Endothelial cell of umbilical vein (primary cell): Measurements from ENCODE around the gene KIRREL1. TPM values are rescaled to one million over a fixed set of nuclear protein-coding genes. Genes with fewer than 3 reads are reported as not detected.

ENCODE experiments used
- BruUV-seq: library from RNA; stranded (reverse); fragments of 400-500 nt; replicated peaks from 2 replicates; lab custom pipeline; 2021; lab: Mats Ljungman, UMichigan
- CTCF ChIA-PET: fragments of 300-600, 350-600 bp; sonication (Branson Sonifier 250); formaldehyde crosslinking; loops from one replicate; lab custom pipeline; 2021; ENCODE audit warnings: antibody characterized with exemption, inconsistent platforms; lab: Charles Lee
- POLR2A ChIA-PET: fragments of 300-600, 350-600 bp; sonication (Branson Sonifier 250); formaldehyde crosslinking; loops from one replicate; lab custom pipeline; 2021; ENCODE audit warnings: antibody characterized with exemption, inconsistent platforms; lab: Charles Lee
- DNase-seq: peaks from one replicate; pipeline ENCODE4 v3.0.0-alpha.2; 2011; ENCODE audit warnings: low read depth, low spot score
- FAIRE-seq: peaks from 2 replicates; lab custom pipeline; 2011; peaks lifted over from hg19 to GRCh38; lab: Jason Lieb, UNC
- H2AFZ ChIP-seq: 2 replicates; pipeline ENCODE4 v1.6.0; 2012; ENCODE audit warnings: low read depth, low read length, control low read depth, inconsistent platforms
- H3K27ac ChIP-seq: 2 replicates; pipeline ENCODE4 v1.5.1; 2011; ENCODE audit warnings: low read depth, mild to moderate bottlenecking, control low read depth, low read length, moderate library complexity; ENCODE audit not compliant: insufficient read depth
- H3K27me3 ChIP-seq, 2 experiments: 2 replicates each; pipeline versions ENCODE4 v1.6.0 to v1.6.1; 2011; ENCODE audit warnings: low read length in 2 of 2, mixed read lengths in 1 of 2; ENCODE audit not compliant: control insufficient read depth in 2 of 2, insufficient read depth in 2 of 2
- H3K36me3 ChIP-seq, 2 experiments: 2 replicates in 1 of 2; 3 replicates in 1 of 2; pipeline ENCODE4 v1.5.1; 2011; ENCODE audit warnings: low read length in 2 of 2, mild to moderate bottlenecking in 1 of 2, moderate library complexity in 1 of 2; ENCODE audit not compliant: control insufficient read depth in 2 of 2, insufficient read depth in 2 of 2; ENCODE audit errors: extremely low read depth in 1 of 2
- H3K4me1 ChIP-seq: 3 replicates; pipeline ENCODE4 v1.5.1; 2011; ENCODE audit warnings: mild to moderate bottlenecking, low read length; ENCODE audit not compliant: control insufficient read depth, insufficient read depth; ENCODE audit errors: extremely low read depth
- H3K4me2 ChIP-seq: 2 replicates; pipeline ENCODE4 v1.6.1; 2011; ENCODE audit warnings: low read length, control low read depth, mixed read lengths; ENCODE audit not compliant: insufficient read depth
- H3K4me3 ChIP-seq, 3 experiments: fragments of 200-600 bp in 1 of 3; sonication (generic), shearing (Covaris generic) in 1 of 3; replicated peaks in 1 of 3; 2 replicates each; pipeline ENCODE4 v1.5.1; 2011 to 2016; ENCODE audit warnings: control low read depth in 3 of 3, low read length in 3 of 3, mild to moderate bottlenecking in 2 of 3, inconsistent platforms in 1 of 3, low read depth in 1 of 3, moderate library complexity in 1 of 3; ENCODE audit not compliant: insufficient read depth in 1 of 3
- H3K79me2 ChIP-seq: 2 replicates; pipeline ENCODE4 v1.6.0; 2012; ENCODE audit warnings: low read length, inconsistent platforms; ENCODE audit not compliant: control insufficient read depth, insufficient read depth
- H3K9ac ChIP-seq: replicated peaks from 2 replicates; pipeline ENCODE3; 2011; ENCODE audit warnings: low read length, control low read depth; ENCODE audit not compliant: insufficient read depth; ENCODE audit errors: extremely low read depth
- H3K9me1 ChIP-seq: replicated peaks from 3 replicates; pipeline ENCODE4 v1.6.0; 2011; ENCODE audit warnings: mild to moderate bottlenecking, low read length; ENCODE audit not compliant: control insufficient read depth, insufficient read depth; ENCODE audit errors: extremely low read depth
- H3K9me3 ChIP-seq: replicated peaks from 2 replicates; pipeline ENCODE4 v1.5.1; 2012; ENCODE audit warnings: low read length, inconsistent platforms; ENCODE audit not compliant: control insufficient read depth, insufficient read depth
- H4K20me1 ChIP-seq: replicated peaks from 2 replicates; pipeline ENCODE3; 2011; ENCODE audit warnings: mild to moderate bottlenecking, low read length; ENCODE audit not compliant: control insufficient read depth, insufficient read depth; ENCODE audit errors: extremely low read depth
- CTCF ChIP-seq, 2 donors: IDR thresholded peaks; 1 replicate in 1 of 2; 2 replicates in 1 of 2; pipeline ENCODE4 v1.5.1; 2011; ENCODE audit warnings: low read length in 2 of 2, mild to moderate bottlenecking in 2 of 2, moderate library complexity in 2 of 2, control low read depth in 1 of 2, inconsistent platforms in 1 of 2, low read depth in 1 of 2; ENCODE audit not compliant: insufficient read depth in 1 of 2; ENCODE audit errors: extremely low read depth in 1 of 2
- EZH2 ChIP-seq: IDR thresholded peaks from 2 replicates; pipeline ENCODE4 v1.6.1; 2012; ENCODE audit warnings: borderline replicate concordance, low read depth, mild to moderate bottlenecking, moderate library complexity, low read length, inconsistent platforms; ENCODE audit not compliant: severe bottlenecking
- FOS ChIP-seq: IDR thresholded peaks from 2 replicates; pipeline ENCODE4 v1.6.1; 2011; ENCODE audit warnings: mild to moderate bottlenecking, low read length, moderate library complexity, borderline replicate concordance; ENCODE audit not compliant: insufficient read depth
- GATA2 ChIP-seq: IDR thresholded peaks from 2 replicates; pipeline ENCODE4 v1.7.0; 2011; ENCODE audit warnings: low read depth, mild to moderate bottlenecking, moderate library complexity, mixed read lengths, low read length; ENCODE audit not compliant: insufficient read length, insufficient read depth
- JUN ChIP-seq: IDR thresholded peaks from 2 replicates; pipeline ENCODE4 v1.6.1; 2011; ENCODE audit warnings: borderline replicate concordance, low read depth; ENCODE audit not compliant: insufficient read length, insufficient read depth
- MYC ChIP-seq: IDR thresholded peaks from one replicate; pipeline ENCODE4 v1.6.1; 2011; ENCODE audit warnings: mild to moderate bottlenecking, low read depth, low read length
- POLR2A ChIP-seq: IDR thresholded peaks from 2 replicates; pipeline ENCODE4 v1.6.1; 2012; ENCODE audit warnings: low read depth, mild to moderate bottlenecking, control low read depth, low read length
- POLR2AphosphoS5 ChIP-seq: IDR thresholded peaks from 2 replicates; pipeline ENCODE4 v1.6.1; 2012; ENCODE audit warnings: low read depth, mild to moderate bottlenecking, control low read depth, low read length, moderate library complexity; ENCODE audit not compliant: insufficient read depth
- dilution Hi-C: fragments of 300-500 bp; cut with MboI; formaldehyde crosslinking; loops from one replicate; pipeline ENCODE4 v1.15.0; 2019; ENCODE audit warnings: low sequenced_read_pairs; ENCODE audit not compliant: extremely low pct_ligation_motif_present
- intact Hi-C: fragments of 100-400 bp; cut with micrococcal nuclease; formaldehyde crosslinking; loops from one replicate; pipeline ENCODE4 v1.10.0; 2022
- polyA plus RNA-seq, 4 experiments: library from polyadenylated mRNA; depleted of rRNA in 3 of 4; stranded (reverse) in 3 of 4; unstranded in 1 of 4; fragments of >200 nt; gene quantifications; 2 replicates each; pipeline versions ENCODE4 v1.2.1 to v1.2.3, GENCODE V29; 2011 to 2012; ENCODE audit warnings: missing spikeins in 1 of 4
- total RNA-seq: library from RNA; stranded (reverse); gene quantifications from 2 replicates; pipeline ENCODE4 v1.2.3, GENCODE V29; 2021
- TF ChIP-seq, protein P1 (sequence below): IDR thresholded peaks from 2 replicates; pipeline ENCODE4 v1.6.1; 2011; ENCODE audit not compliant: insufficient read depth, insufficient read length

KIRREL1 gene
- total and polyA plus RNA-seq, 2 donors (not counting 3 experiments of a cell fraction or from before 2014, with no cell fraction given), result 35.6 to 57.6 TPM

DNA sequence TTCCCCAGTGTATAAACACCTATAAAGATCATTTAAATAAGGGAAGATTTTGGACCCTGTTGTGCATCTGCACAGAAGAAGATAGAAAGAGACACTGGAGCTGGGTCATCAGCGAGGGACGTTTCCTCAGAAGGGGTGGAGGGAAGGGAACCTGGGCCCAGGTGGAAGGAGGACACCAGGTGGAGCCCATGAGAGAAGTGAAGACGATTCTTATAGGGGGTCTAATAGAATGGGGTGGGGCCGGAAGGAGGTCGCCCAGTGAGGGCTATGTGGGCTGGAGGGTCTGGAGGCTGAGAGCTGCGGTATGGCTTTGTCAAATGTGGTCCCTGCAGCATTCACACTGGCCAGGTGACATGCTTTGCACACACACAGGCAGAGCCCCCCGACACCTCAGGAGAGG is 13.7 kb downstream of the KIRREL1 start:
- H3K9ac ChIP-seq, result no peak overlapping the region
- no peaks in the 10 kb centered on the region for H3K9me3 ChIP-seq
- peaks cover 51% of the 10 kb centered on the region for H3K79me2 ChIP-seq
- ChIA-PET POLR2A (no interaction called here), CTCF (interaction anchor here (1.0 to 4.1 kb wide), 9 partner anchors 9 to 114 kb away, joined by 3 to 37 read pairs (median 4); no protein-coding TSS in a partner anchor)
- no peaks in the 10 kb centered on the region for H3K9me1 ChIP-seq
- no peak overlapping the region for H3K4me3 ChIP-seq
- H4K20me1 ChIP-seq, result no peaks in the 10 kb centered on the region
- TF ChIP-seq EZH2 (no peak), CTCF (IDR thresholded peaks at IDR 0.05; ENCODE audit: extremely low read depth in 1 of 2, insufficient read depth in 1 of 2, low read depth in 1 of 2, low read length in 2 of 2) (no peak), POLR2A (no peak), MYC (no peak), POLR2AphosphoS5 (no peak), GATA2 (no peak), JUN (no peak), FOS (no peak)
- TF ChIP-seq, protein P1, sequence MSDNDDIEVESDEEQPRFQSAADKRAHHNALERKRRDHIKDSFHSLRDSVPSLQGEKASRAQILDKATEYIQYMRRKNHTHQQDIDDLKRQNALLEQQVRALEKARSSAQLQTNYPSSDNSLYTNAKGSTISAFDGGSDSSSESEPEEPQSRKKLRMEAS, result no peak
- H2AFZ ChIP-seq, result no peak overlapping the region
- intact Hi-C loops (no loop called here), dilution Hi-C loops (no loop called here)
- no peak for DNase-seq
- no TSS peak for BruUV-seq
- no peaks in the 10 kb centered on the region for H3K36me3 ChIP-seq
- no peak overlapping the region for H3K4me2 ChIP-seq
- FAIRE-seq, result no peak
- peaks cover 56% of the 10 kb centered on the region for H3K4me1 ChIP-seq
- no peak overlapping the region for H3K27ac ChIP-seq
- no peaks in the 10 kb centered on the region for H3K27me3 ChIP-seq
